IMR-90 (cell line): ENCODE measurements around the gene ZNF296. TPM values are rescaled to one million over a fixed set of nuclear protein-coding genes. Genes with fewer than 3 reads are reported as not detected.

Experiments
- ATAC-seq: fragments of 200-7000 bp; cut with Tn5 transposase; 2 replicates; pipeline ENCODE4 v1.9.1; 2020; ENCODE audit warnings: low read depth, mild to moderate bottlenecking, moderate library complexity
- BruUV-seq: library from RNA; stranded (reverse); fragments of 400-500 nt; replicated peaks from 2 replicates; lab custom pipeline; 2021; lab: Mats Ljungman, UMichigan
- CTCF ChIA-PET: fragments of 300-600 bp; formaldehyde crosslinking; extraction: SDS; loops from one replicate; lab custom pipeline; 2021; ENCODE audit warnings: antibody characterized with exemption; lab: Yijun Ruan, JAX
- POLR2A ChIA-PET: fragments of 300-600 bp; sonication (Branson Sonifier 250); formaldehyde crosslinking; loops from one replicate; lab custom pipeline; 2022; ENCODE audit warnings: antibody characterized with exemption; ENCODE audit not compliant: unreplicated experiment; lab: Charles Lee
- DNase-seq: peaks from one replicate; pipeline ENCODE4 v3.0.0; 2013
- H2AFZ ChIP-seq: replicated peaks from 2 replicates; pipeline ENCODE3; 2013; ENCODE audit warnings: low read length, mild to moderate bottlenecking; ENCODE audit not compliant: poor library complexity
- H2AK5ac ChIP-seq: 2 replicates; pipeline ENCODE4 v1.6.1; 2013; ENCODE audit warnings: low read depth, low read length, inconsistent platforms
- H2AK9ac ChIP-seq: replicated peaks from 2 replicates; pipeline ENCODE3; 2013; ENCODE audit warnings: mild to moderate bottlenecking, low read depth, low read length, moderate library complexity; ENCODE audit not compliant: poor library complexity
- H2BK120ac ChIP-seq: 2 replicates; pipeline ENCODE4 v1.6.1; 2013; ENCODE audit warnings: low read depth, low read length, inconsistent platforms
- H2BK15ac ChIP-seq: 3 replicates; pipeline ENCODE4 v1.6.1; 2013; ENCODE audit warnings: low read depth, low read length, inconsistent platforms
- H2BK20ac ChIP-seq: 2 replicates; pipeline ENCODE4 v1.6.1; 2013; ENCODE audit warnings: low read depth, mild to moderate bottlenecking, inconsistent platforms, low read length, moderate library complexity
- H2BK5ac ChIP-seq: 2 replicates; pipeline ENCODE4 v1.6.1; 2013; ENCODE audit warnings: mild to moderate bottlenecking, low read depth, low read length, inconsistent platforms; ENCODE audit not compliant: poor library complexity, severe bottlenecking
- H3K14ac ChIP-seq: replicated peaks from 2 replicates; pipeline ENCODE4 v1.6.1; 2013; ENCODE audit warnings: low read depth, low read length, inconsistent platforms
- H3K18ac ChIP-seq: 2 replicates; pipeline ENCODE4 v1.6.1; 2013; ENCODE audit warnings: low read depth, low read length, control low read depth
- H3K23ac ChIP-seq: 2 replicates; pipeline ENCODE4 v1.6.1; 2013; ENCODE audit warnings: low read depth, low read length, inconsistent platforms
- H3K27ac ChIP-seq: 2 replicates; pipeline ENCODE4 v1.5.1; 2013; ENCODE audit warnings: mild to moderate bottlenecking, control low read depth, low read length; ENCODE audit not compliant: insufficient read depth
- H3K27me3 ChIP-seq: 2 replicates; pipeline ENCODE4 v1.6.1; 2013; ENCODE audit warnings: low read length; ENCODE audit not compliant: control insufficient read depth, insufficient read depth
- H3K36me3 ChIP-seq: 2 replicates; pipeline ENCODE4 v1.6.1; 2013; ENCODE audit warnings: low read length, mixed read lengths; ENCODE audit not compliant: control insufficient read depth, insufficient read depth
- H3K4ac ChIP-seq: 2 replicates; pipeline ENCODE4 v1.6.1; 2013; ENCODE audit warnings: low read depth, low read length, inconsistent platforms
- H3K4me1 ChIP-seq: 2 replicates; pipeline ENCODE4 v1.6.1; 2013; ENCODE audit warnings: low read length, mixed read lengths; ENCODE audit not compliant: control insufficient read depth, insufficient read depth
- H3K4me2 ChIP-seq: 2 replicates; pipeline ENCODE4 v1.6.1; 2013; ENCODE audit warnings: low read depth, mild to moderate bottlenecking, control low read depth, low read length, moderate library complexity
- H3K4me3 ChIP-seq: 2 replicates; pipeline ENCODE4 v1.5.1; 2013; ENCODE audit warnings: low read depth, mild to moderate bottlenecking, control low read depth, low read length, moderate library complexity; ENCODE audit not compliant: insufficient read depth
- H3K56ac ChIP-seq: 2 replicates; pipeline ENCODE4 v1.6.1; 2013; ENCODE audit warnings: low read length, inconsistent platforms; ENCODE audit not compliant: insufficient read depth; ENCODE audit errors: extremely low read depth
- H3K79me1 ChIP-seq, 2 experiments: 2 replicates each; pipeline ENCODE4 v1.6.1; 2013; ENCODE audit warnings: low read length in 2 of 2, inconsistent platforms in 1 of 2, low read depth in 1 of 2
- H3K9ac ChIP-seq: 2 replicates; pipeline ENCODE4 v1.6.1; 2013; ENCODE audit warnings: low read depth, low read length, control low read depth
- H3K9me1 ChIP-seq: 2 replicates; pipeline ENCODE4 v1.6.1; 2013; ENCODE audit warnings: low read length, inconsistent platforms; ENCODE audit not compliant: insufficient read depth
- H3K9me3 ChIP-seq: 2 replicates; pipeline ENCODE4 v1.6.1; 2013; ENCODE audit warnings: low read length; ENCODE audit not compliant: control insufficient read depth, insufficient read depth
- H4K20me1 ChIP-seq: 2 replicates; pipeline ENCODE4 v1.6.1; 2013; ENCODE audit warnings: low read length, inconsistent platforms; ENCODE audit not compliant: insufficient read depth
- H4K5ac ChIP-seq: 2 replicates; pipeline ENCODE4 v1.6.1; 2013; ENCODE audit warnings: mild to moderate bottlenecking, low read depth, low read length, control low read depth
- H4K8ac ChIP-seq, 2 experiments: 2 replicates each; pipeline ENCODE4 v1.6.1; 2013; ENCODE audit warnings: low read depth in 2 of 2, low read length in 2 of 2, control low read depth in 1 of 2, inconsistent platforms in 1 of 2
- H4K91ac ChIP-seq: 2 replicates; pipeline ENCODE4 v1.6.1; 2013; ENCODE audit warnings: low read depth, low read length, inconsistent platforms; ENCODE audit not compliant: insufficient read depth
- BHLHE40 ChIP-seq: fragments of 150-350 bp; IDR thresholded peaks from 2 replicates; pipeline ENCODE4 v1.6.1; 2016; ENCODE audit warnings: mild to moderate bottlenecking, low read depth, low read length
- RAD21 ChIP-seq: IDR thresholded peaks from 2 replicates; pipeline ENCODE4 v1.6.1; 2012; ENCODE audit warnings: low read length, improper control_type of control experiment
- RFX5 ChIP-seq: IDR thresholded peaks from 2 replicates; pipeline ENCODE4 v1.8.0; 2012; ENCODE audit warnings: low read depth, mild to moderate bottlenecking, low read length, moderate library complexity
- WGBS, 2 experiments: methylation state at CpG; one replicate each; pipeline versions ENCODE4 v1.1.5 to v1.1.7; 2013; ENCODE audit warnings: missing lambda C conversion rate in 2 of 2; ENCODE audit not compliant: insufficient read length in 1 of 2; ENCODE audit errors: extremely low coverage in 2 of 2; 5-methylcytosine and 5-hydroxymethylcytosine counted together
- dilution Hi-C: fragments of 300-500 bp; cut with HindIII; formaldehyde crosslinking; loops from one replicate; pipeline ENCODE4 v1.14.3; 2018; ENCODE audit warnings: low sequenced_read_pairs; ENCODE audit not compliant: unreplicated experiment
- in situ Hi-C: fragments of 300-500 bp; cut with MboI; formaldehyde crosslinking; loops from 3 replicates; pipeline ENCODE4 v1.14.3; 2019; ENCODE audit warnings: low sequenced_read_pairs, inconsistent platforms, mixed read lengths
- intact Hi-C: fragments of 100-400 bp; cut with micrococcal nuclease; formaldehyde crosslinking; loops from 2 replicates; pipeline ENCODE4 v1.10.0; 2022
- polyA plus RNA-seq, 3 experiments: library from polyadenylated mRNA; depleted of rRNA; stranded (reverse); fragments of >200 nt; gene quantifications; 2 replicates each; pipeline ENCODE4 v1.2.3, GENCODE V29; 2012; ENCODE audit warnings: low replicate concordance in 1 of 3
- total RNA-seq: library from RNA; depleted of rRNA; stranded (reverse); fragments of >200 nt; gene quantifications from 2 replicates; pipeline ENCODE4 v1.2.3, GENCODE V29; 2012

ZNF296 gene
- total and polyA plus RNA-seq, 2 of the 4 experiments (the other 2 are of a cell fraction), result 0.10 TPM; not detected in 1

GRCh38 chr19:45071545-45071938 is 4.7 kb downstream of the ZNF296 start:
- no peak overlapping the region for H2BK20ac ChIP-seq
- H2AK5ac ChIP-seq, result no peak overlapping the region
- H3K4me2 ChIP-seq, result no peak overlapping the region
- no peaks in the 10 kb centered on the region for H3K9me1 ChIP-seq
- H2AFZ ChIP-seq, result no peak overlapping the region
- H3K18ac ChIP-seq, result no peak overlapping the region
- no TSS peak for BruUV-seq
- H3K79me1 ChIP-seq, result peaks cover 4 to 5% of the 10 kb centered on the region in 2 experiments; a peak in 2 of 4 replicates
- H3K4ac ChIP-seq, result no peak overlapping the region
- H3K4me1 ChIP-seq, result no peaks in the 10 kb centered on the region
- H4K20me1 ChIP-seq, result no peaks in the 10 kb centered on the region
- in situ Hi-C loops (no loop called here), dilution Hi-C loops (no loop called here), intact Hi-C loops (no loop called here)
- no peaks in the 10 kb centered on the region for H3K27me3 ChIP-seq
- H2AK9ac ChIP-seq, result no peak overlapping the region
- H4K5ac ChIP-seq, result no peak overlapping the region
- H2BK120ac ChIP-seq, result no peak overlapping the region
- no peak for TF ChIP-seq RAD21
- TF ChIP-seq BHLHE40, result no peak
- TF ChIP-seq RFX5, result no peak
- peaks cover 46% of the 10 kb centered on the region for H3K36me3 ChIP-seq
- no peak overlapping the region for H3K14ac ChIP-seq
- H4K8ac ChIP-seq, result no peak overlapping the region
- no peak overlapping the region for H2BK15ac ChIP-seq
- H4K91ac ChIP-seq, result no peak overlapping the region
- 96% methylated on average over 22 of the region's 25 CpGs; no CpG with 5 or more reads in 1 of the 2 experiments for WGBS, 2 experiments
- H3K23ac ChIP-seq, result no peak overlapping the region
- POLR2A ChIA-PET, result no interaction called here
- no peak overlapping the region for H3K9ac ChIP-seq
- H3K9me3 ChIP-seq, result no peaks in the 10 kb centered on the region
- no peak for ATAC-seq
- H3K56ac ChIP-seq, result no peak overlapping the region
- CTCF ChIA-PET, result no interaction called here
- no peak overlapping the region for H3K4me3 ChIP-seq
- DNase-seq, result no peak
- H3K27ac ChIP-seq, result no peak overlapping the region
- no peak overlapping the region for H2BK5ac ChIP-seq
